Thyroid gland (tissue), 4 donors: ENCODE data around the gene FMN1. TPM values are rescaled to one million over a fixed set of nuclear protein-coding genes. Genes with fewer than 3 reads are reported as not detected.

ENCODE experiments used
- DNase-seq, 2 donors: peaks; one replicate each; pipeline ENCODE4 v3.0.0-alpha.2; 2019
- H3K27ac ChIP-seq, 3 donors: fragments of 200-600 bp; sonication (generic); 1 replicate in 2 of 3; 2 replicates in 1 of 3; pipeline ENCODE4 v1.5.1; 2016 to 2019; ENCODE audit warnings: mild to moderate bottlenecking in 1 of 3, moderate library complexity in 1 of 3
- H3K27me3 ChIP-seq: fragments of 200-600 bp; sonication (generic); one replicate; pipeline ENCODE4 v1.5.1; 2019
- H3K36me3 ChIP-seq, 2 donors: fragments of 200-600 bp; sonication (generic); one replicate each; pipeline ENCODE4 v1.5.1; 2016 to 2019
- H3K4me1 ChIP-seq, 2 donors: fragments of 200-600 bp; sonication (generic); one replicate each; pipeline ENCODE4 v1.5.1; 2017 to 2019
- H3K4me3 ChIP-seq, 3 donors: fragments of 200-600 bp; sonication (generic); replicated peaks in 1 of 3; 1 replicate in 2 of 3; 2 replicates in 1 of 3; pipeline ENCODE4 v1.5.1; 2016; ENCODE audit warnings: mild to moderate bottlenecking in 1 of 3
- H3K9me3 ChIP-seq: fragments of 200-600 bp; sonication (generic); one replicate; pipeline ENCODE4 v1.5.1; 2017
- POLR2A ChIP-seq, 2 donors: fragments of 450-650 bp; IDR thresholded peaks; one replicate each; pipeline ENCODE4 v1.6.1; 2017; ENCODE audit warnings: antibody characterized with exemption in 2 of 2, mild to moderate bottlenecking in 2 of 2, moderate library complexity in 1 of 2
- WGBS, 2 donors: methylation state at CpG; one replicate each; pipeline ENCODE4 v1.1.5; 2017; 5-methylcytosine and 5-hydroxymethylcytosine counted together
- intact Hi-C: fragments of 100-400 bp; cut with DNase I; formaldehyde crosslinking; loops from one replicate; pipeline ENCODE4 v1.15.1; 2023
- total RNA-seq, 4 donors: library from RNA; depleted of rRNA; stranded (reverse); fragments of >200 nt; gene quantifications; one replicate each; pipeline ENCODE4 v1.2.3, GENCODE V29; 2016
- TF ChIP-seq, protein P1 (sequence below), 6 experiments: fragments of 200-600 bp in 3 of 6; fragments of 450-650 bp in 3 of 6; sonication (generic) in 3 of 6; IDR thresholded peaks; one replicate each; pipeline ENCODE4 v1.5.1; 2016 to 2019; ENCODE audit warnings: antibody characterized with exemption in 6 of 6, mild to moderate bottlenecking in 2 of 6, inconsistent platforms in 1 of 6, moderate library complexity in 1 of 6

Gene FMN1
- total RNA-seq, 4 donors from 2014 or later, result 13.8 to 28.3 (median 22.5) TPM

DNA sequence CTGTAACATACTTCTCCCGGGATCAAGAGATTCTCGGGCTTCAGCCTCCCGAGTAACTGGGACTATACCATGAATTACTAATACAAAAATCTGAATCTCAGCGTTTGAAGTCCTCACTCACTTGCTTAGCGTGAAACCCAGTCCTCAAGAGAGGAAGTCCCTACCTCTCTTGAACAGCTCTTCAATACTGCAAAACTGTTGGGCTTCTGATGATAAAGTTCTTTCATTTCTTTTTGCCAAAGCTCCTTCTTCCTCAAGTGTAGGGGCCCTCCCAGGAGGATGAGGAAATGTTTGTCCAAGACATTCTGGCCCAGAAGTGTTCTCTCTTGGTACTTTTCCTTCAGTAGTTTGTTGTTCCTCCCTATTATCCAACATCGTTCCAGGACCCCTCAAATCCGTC is 48.5 kb downstream of the FMN1 start:
- Histone ChIP-seq H3K4me3 (no peak overlapping the region), H3K27ac (no peak overlapping the region), H3K4me1 (no peaks in the 10 kb centered on the region), H3K9me3 (no peaks in the 10 kb centered on the region), H3K27me3 (no peaks in the 10 kb centered on the region), H3K36me3 (no peaks in the 10 kb centered on the region)
- DNase-seq, result no peak
- intact Hi-C loops, result no loop called here
- no peak for TF ChIP-seq POLR2A (IDR thresholded peaks at IDR 0.05)
- TF ChIP-seq, protein P1, sequence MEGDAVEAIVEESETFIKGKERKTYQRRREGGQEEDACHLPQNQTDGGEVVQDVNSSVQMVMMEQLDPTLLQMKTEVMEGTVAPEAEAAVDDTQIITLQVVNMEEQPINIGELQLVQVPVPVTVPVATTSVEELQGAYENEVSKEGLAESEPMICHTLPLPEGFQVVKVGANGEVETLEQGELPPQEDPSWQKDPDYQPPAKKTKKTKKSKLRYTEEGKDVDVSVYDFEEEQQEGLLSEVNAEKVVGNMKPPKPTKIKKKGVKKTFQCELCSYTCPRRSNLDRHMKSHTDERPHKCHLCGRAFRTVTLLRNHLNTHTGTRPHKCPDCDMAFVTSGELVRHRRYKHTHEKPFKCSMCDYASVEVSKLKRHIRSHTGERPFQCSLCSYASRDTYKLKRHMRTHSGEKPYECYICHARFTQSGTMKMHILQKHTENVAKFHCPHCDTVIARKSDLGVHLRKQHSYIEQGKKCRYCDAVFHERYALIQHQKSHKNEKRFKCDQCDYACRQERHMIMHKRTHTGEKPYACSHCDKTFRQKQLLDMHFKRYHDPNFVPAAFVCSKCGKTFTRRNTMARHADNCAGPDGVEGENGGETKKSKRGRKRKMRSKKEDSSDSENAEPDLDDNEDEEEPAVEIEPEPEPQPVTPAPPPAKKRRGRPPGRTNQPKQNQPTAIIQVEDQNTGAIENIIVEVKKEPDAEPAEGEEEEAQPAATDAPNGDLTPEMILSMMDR (IDR thresholded peaks at IDR 0.05), result no peak
- 57 to 62% methylated on average over 7 of the region's 7 CpGs for WGBS, 2 donors

DNA sequence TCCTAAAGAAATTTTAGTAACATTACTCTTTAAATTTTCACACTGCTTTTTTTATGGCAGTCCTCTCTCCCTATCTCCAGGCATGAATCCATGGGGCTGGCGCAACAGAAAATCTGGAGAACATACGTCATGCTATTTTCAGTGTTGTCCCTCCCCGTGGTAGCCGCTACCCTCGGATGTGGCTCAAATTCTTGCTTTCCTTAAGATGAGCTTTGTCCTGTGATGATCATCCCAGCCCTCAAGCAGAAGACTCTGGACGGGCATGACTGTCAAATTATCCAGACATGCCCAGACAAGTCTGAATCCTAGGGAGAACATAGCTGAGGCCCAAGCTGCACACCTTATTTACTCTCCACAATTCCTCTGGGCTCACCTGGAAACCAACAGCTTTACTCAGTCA is 49.1 kb downstream of the FMN1 start:
- no peak for DNase-seq
- intact Hi-C loops, result no loop called here
- H3K4me3 ChIP-seq, result no peak overlapping the region
- WGBS, 2 donors, result 89 to 97% methylated on average over 5 to 6 of the region's 6 CpGs
- no peaks in the 10 kb centered on the region for H3K27me3 ChIP-seq
- TF ChIP-seq, protein P1 (IDR thresholded peaks at IDR 0.05), result no peak
- no peak for TF ChIP-seq POLR2A (IDR thresholded peaks at IDR 0.05)
- no peaks in the 10 kb centered on the region for H3K9me3 ChIP-seq
- no peak overlapping the region for H3K27ac ChIP-seq
- no peaks in the 10 kb centered on the region for H3K36me3 ChIP-seq
- H3K4me1 ChIP-seq, result no peaks in the 10 kb centered on the region

DNA sequence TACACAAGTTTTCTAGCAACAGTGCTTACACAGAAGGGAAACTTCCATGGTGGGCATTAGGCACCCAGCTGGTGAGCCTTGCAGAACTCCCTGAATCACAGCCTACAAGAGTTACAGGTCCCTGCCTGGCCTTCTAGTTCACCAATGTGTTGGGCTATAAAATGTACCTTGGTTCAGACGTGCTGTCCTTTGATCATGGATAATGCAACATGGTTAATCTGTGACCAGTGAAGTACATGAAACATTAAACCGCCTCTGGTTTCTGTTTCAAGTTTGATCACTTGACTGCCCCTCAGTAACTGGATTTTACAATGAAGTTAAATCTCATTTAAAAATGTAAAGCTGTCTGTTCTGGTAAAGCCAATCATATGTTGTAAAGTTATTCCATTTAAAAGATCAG is 51.8 kb downstream of the FMN1 start:
- no peaks in the 10 kb centered on the region for H3K9me3 ChIP-seq
- H3K36me3 ChIP-seq, result no peaks in the 10 kb centered on the region
- 70 to 86% methylated on average over 2 of the region's 2 CpGs for WGBS, 2 donors
- no peaks in the 10 kb centered on the region for H3K4me1 ChIP-seq
- intact Hi-C loops, result no loop called here
- TF ChIP-seq, protein P1 (IDR thresholded peaks at IDR 0.05), result no peak
- TF ChIP-seq POLR2A (IDR thresholded peaks at IDR 0.05), result no peak
- DNase-seq, result no peak
- H3K27me3 ChIP-seq, result no peaks in the 10 kb centered on the region
- H3K27ac ChIP-seq, result no peak overlapping the region
- H3K4me3 ChIP-seq, result no peak overlapping the region

DNA sequence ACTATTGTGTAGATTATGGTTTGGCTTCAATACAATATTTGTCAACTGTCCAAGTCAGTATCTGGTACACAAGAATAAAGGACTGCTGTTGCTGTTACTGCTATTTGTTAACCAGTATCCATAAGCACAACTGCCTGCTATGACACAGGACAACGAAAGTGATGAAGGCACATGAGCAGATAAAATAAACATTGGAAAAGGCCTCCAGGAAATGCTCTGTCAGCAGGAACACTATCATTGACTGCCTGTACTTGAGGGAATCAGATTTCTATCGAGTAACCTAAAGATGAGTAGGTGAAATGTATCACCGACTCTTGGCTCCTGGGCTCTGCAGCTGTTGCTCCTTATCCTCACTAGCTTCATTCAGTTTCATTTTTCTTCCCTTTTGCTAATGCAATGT is 56.5 kb downstream of the FMN1 start:
- Histone ChIP-seq H3K36me3 (no peaks in the 10 kb centered on the region), H3K4me1 (peaks cover 9 to 11% of the 10 kb centered on the region in 2 donors), H3K4me3 (no peak overlapping the region), H3K27me3 (no peaks in the 10 kb centered on the region), H3K9me3 (no peaks in the 10 kb centered on the region), H3K27ac (no peak overlapping the region)
- TF ChIP-seq, protein P1 (IDR thresholded peaks at IDR 0.05), result no peak
- no peak for TF ChIP-seq POLR2A (IDR thresholded peaks at IDR 0.05)
- 55 to 66% methylated on average over 3 of the region's 3 CpGs for WGBS, 2 donors
- DNase-seq, result no peak
- intact Hi-C loops, result no loop called here

- no peak for TF ChIP-seq POLR2A (IDR thresholded peaks at IDR 0.05)
- TF ChIP-seq, protein P1 (IDR thresholded peaks at IDR 0.05), result no peak
- Histone ChIP-seq H3K4me1 (peaks cover 9 to 15% of the 10 kb centered on the region in 2 donors), H3K4me3 (no peak overlapping the region), H3K9me3 (no peaks in the 10 kb centered on the region), H3K27me3 (no peaks in the 10 kb centered on the region), H3K27ac (no peak overlapping the region), H3K36me3 (no peaks in the 10 kb centered on the region)
- intact Hi-C loops, result no loop called here
- DNase-seq, result no peak
Measured at GRCh38 chr15:33137101-33137500, 57.4 kb downstream of the FMN1 start.
